Nephron progenitor cell (in vitro differentiated cells): Measurements from ENCODE around the gene PAPPA.

ENCODE experiments used
- DNase-seq: peaks from one replicate; pipeline ENCODE4 v3.0.0; 2021
- H3K27ac Mint-ChIP-seq: 2 replicates; pipeline ENCODE4 v1.8.0; 2021; ENCODE audit warnings: mild to moderate bottlenecking, moderate library complexity, mixed read lengths
- H3K27me3 Mint-ChIP-seq: 2 replicates; pipeline ENCODE4 v1.8.0; 2021; ENCODE audit warnings: mild to moderate bottlenecking, low read depth, mixed read lengths; ENCODE audit not compliant: poor library complexity
- H3K36me3 Mint-ChIP-seq: 2 replicates; pipeline ENCODE4 v1.8.0; 2021; ENCODE audit warnings: low read depth, mixed read lengths
- H3K4me1 Mint-ChIP-seq: 2 replicates; pipeline ENCODE4 v1.8.0; 2021; ENCODE audit warnings: mixed read lengths
- H3K4me3 Mint-ChIP-seq: 2 replicates; pipeline ENCODE4 v1.8.0; 2021; ENCODE audit warnings: mild to moderate bottlenecking, moderate library complexity, mixed read lengths
- H3K9me3 Mint-ChIP-seq: 2 replicates; pipeline ENCODE4 v1.8.0; 2021; ENCODE audit warnings: mild to moderate bottlenecking, moderate library complexity, mixed read lengths
- CTCF ChIP-seq: fragments of 200-600 bp; sonication (generic); IDR thresholded peaks from 2 replicates; pipeline ENCODE4 v1.5.0; 2021; ENCODE audit warnings: antibody characterized with exemption

The PAPPA gene

DNA sequence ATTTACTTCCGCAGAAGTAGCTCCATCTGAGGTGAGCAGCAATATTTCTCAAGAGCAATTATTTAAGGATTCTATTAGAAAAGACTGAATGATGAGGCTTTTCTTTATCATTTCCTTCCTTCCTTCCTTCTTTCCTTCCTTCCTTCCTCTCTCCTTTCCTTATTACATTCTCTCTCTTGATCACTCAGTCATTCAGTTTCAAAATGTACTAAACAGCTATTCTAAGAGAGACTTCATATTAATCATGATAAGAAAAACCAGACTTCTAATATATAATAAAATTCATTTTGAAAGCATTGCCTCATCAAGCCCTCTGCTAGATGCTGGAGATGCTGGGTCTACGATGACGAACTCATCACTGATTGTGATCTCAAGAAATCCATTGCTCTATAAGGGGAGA is 30.4 kb upstream of the PAPPA start:
- Mint-ChIP-seq H3K9me3 (peaks cover 33% of the 10 kb centered on the region), H3K4me3 (no peak overlapping the region), H3K27me3 (peaks cover 4% of the 10 kb centered on the region), H3K27ac (no peak overlapping the region), H3K4me1 (no peaks in the 10 kb centered on the region), H3K36me3 (no peaks in the 10 kb centered on the region)
- DNase-seq = no peak
- no peak for TF ChIP-seq CTCF

DNA sequence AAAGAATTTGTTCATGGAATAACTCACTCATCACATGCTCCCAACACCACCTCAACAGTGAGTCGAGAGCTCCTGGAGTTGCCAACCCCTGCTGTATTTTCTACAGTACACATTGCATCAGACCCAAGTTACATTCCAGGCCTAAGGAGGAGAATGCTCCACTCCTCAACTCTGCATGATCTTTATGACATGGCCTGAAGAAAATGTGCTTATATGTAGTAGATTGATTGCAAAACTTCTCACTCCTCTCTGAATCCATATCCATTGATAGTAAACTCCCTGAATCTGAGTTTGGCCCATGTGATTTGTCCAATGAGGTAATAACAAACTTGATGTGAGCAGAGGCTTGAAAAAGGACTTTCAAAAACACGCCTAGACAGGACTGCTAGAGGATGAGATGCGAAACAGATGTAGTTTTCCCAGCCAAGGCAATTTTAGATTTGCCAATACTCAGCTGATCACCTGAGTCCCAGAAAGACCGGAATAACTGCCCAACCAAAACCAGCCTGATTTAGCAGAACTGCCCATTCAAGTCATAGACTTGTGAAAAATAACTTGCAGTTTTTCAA is 29.0 kb upstream of the PAPPA start:
- Mint-ChIP-seq H3K36me3 (no peaks in the 10 kb centered on the region), H3K9me3 (peaks cover 19% of the 10 kb centered on the region), H3K27me3 (peaks cover 4% of the 10 kb centered on the region), H3K4me3 (no peak overlapping the region), H3K4me1 (no peaks in the 10 kb centered on the region), H3K27ac (no peak overlapping the region)
- no peak for TF ChIP-seq CTCF
- no peak for DNase-seq

DNA sequence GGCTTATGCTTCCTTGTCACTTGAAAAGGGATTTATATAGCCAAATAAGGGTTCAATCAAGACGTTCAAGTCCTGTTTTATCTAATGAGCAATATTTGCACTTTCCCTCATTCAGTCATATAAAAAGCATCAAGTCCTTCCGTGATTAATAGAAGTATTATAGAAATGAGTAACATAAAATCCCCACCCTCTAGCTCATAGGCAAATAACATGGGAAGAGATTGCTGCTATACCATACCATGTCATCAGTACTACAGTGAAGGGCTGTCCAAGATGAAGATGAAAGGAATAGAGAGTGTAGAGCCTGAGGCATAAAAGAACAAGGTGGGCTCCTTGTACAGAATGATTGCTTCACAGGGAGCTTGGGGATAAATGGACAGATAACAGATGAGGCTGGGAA is 20.4 kb upstream of the PAPPA start:
- no peak for DNase-seq
- Mint-ChIP-seq H3K36me3 (no peaks in the 10 kb centered on the region), H3K4me1 (no peaks in the 10 kb centered on the region), H3K4me3 (no peak overlapping the region), H3K27me3 (no peaks in the 10 kb centered on the region), H3K9me3 (peaks cover 22% of the 10 kb centered on the region), H3K27ac (no peak overlapping the region)
- no peak for TF ChIP-seq CTCF

- H3K4me1 Mint-ChIP-seq = no peaks in the 10 kb centered on the region
- no peak for TF ChIP-seq CTCF
- H3K4me3 Mint-ChIP-seq = no peak overlapping the region
- H3K27me3 Mint-ChIP-seq = peaks cover 5% of the 10 kb centered on the region
- DNase-seq = no peak
- H3K36me3 Mint-ChIP-seq = no peaks in the 10 kb centered on the region
- no peak overlapping the region for H3K27ac Mint-ChIP-seq
- H3K9me3 Mint-ChIP-seq = peaks cover 22% of the 10 kb centered on the region
These were observed 18.6 kb upstream of the PAPPA start for GRCh38 chr9:116134975-116135374.

- Mint-ChIP-seq H3K9me3 (peaks cover 1% of the 10 kb centered on the region), H3K4me1 (no peaks in the 10 kb centered on the region), H3K36me3 (no peaks in the 10 kb centered on the region), H3K4me3 (no peak overlapping the region), H3K27ac (no peak overlapping the region), H3K27me3 (peaks cover 8% of the 10 kb centered on the region)
- no peak for DNase-seq
- no peak for TF ChIP-seq CTCF
These were observed 16.6 kb upstream of the PAPPA start for GRCh38 chr9:116137010-116137409.

- Mint-ChIP-seq H3K27ac (no peak overlapping the region), H3K36me3 (no peaks in the 10 kb centered on the region), H3K4me3 (no peak overlapping the region), H3K4me1 (no peaks in the 10 kb centered on the region), H3K9me3 (no peaks in the 10 kb centered on the region), H3K27me3 (peaks cover 12% of the 10 kb centered on the region)
- DNase-seq = no peak
- no peak for TF ChIP-seq CTCF
These were observed 16.0 kb upstream of the PAPPA start for GRCh38 chr9:116137581-116137980.
